ENCODE measurements around the gene ATXN1.
"Not testable (repeated sequence)": the region's sequence is repeated elsewhere in the genome, so short reads cannot be mapped to it uniquely, and the experiment has no call there.

The ATXN1 gene

DNA sequence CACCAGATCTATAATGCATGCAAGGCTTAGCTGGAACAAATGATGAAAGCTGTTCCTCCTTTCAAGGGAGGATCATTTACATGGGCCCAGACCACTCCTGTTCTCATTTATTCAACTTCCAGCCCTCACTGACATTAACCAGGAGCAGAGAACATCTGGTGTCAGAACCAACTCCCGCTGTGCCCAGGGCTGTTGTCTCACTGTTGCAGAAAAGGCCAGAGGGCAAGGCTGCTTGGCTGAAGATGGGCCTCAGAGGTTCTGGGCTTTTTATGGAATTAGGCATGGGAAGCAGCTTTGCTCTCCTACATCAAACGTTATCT, 358.7 kb downstream of the ATXN1 start:
- no peak for DNase-seq

GRCh38 chr6:16400248-16400760, 361.0 kb downstream of the ATXN1 start:
- DNase-seq: no peak

DNA sequence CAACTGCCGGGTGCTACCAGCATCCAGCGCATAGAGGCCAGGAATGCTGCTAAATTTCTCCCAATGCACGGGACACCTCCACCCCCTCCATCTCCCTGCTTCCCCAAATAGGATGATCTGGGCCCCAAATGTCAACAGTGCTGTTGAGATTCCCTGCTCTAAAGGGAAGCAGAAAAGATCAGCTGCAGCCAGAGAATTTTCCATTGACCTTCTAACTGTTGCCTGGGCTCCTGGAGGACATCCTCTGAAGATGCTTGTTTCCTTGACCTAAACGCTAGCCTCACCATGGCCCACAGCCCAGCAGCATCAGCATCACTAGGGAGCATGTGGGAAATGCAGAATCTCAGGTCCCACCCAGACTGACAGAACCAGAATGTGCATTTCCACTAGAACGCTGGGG, 361.6 kb downstream of the ATXN1 start:
- DNase-seq: no peak

GRCh38 chr6:16399158-16399557, 362.1 kb downstream of the ATXN1 start:
- no peak for DNase-seq

- no peak for DNase-seq
These were observed 362.7 kb downstream of the ATXN1 start for GRCh38 chr6:16398587-16398986.

DNA sequence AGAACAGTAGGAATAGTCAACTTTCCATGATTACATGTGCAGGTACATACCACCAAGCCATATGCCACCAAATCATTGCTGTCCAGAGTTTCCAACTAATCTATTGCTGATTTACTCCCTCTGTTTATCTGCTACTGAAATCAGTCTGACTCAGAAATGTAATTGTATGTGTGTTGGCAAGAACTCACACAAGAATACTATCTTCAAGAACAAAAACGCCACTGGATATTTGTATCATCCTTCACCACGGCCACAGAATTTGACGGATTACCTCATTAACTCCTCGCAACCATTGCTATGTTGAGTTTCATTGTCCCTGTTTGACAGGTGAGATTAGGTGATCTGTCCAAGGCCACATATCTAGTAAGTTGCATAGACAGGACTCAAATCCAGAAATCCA, 363.6 kb downstream of the ATXN1 start:
- no peak for DNase-seq

GRCh38 chr6:16396497-16397319, 364.6 kb downstream of the ATXN1 start:
- no peak for DNase-seq

- no peak for DNase-seq
These were observed 366.6 kb downstream of the ATXN1 start for GRCh38 chr6:16394632-16395031.

GRCh38 chr6:16393326-16393725, 367.9 kb downstream of the ATXN1 start:
- DNase-seq: no peak

- DNase-seq: no peak
These were observed 369.2 kb downstream of the ATXN1 start for GRCh38 chr6:16392010-16392409.

GRCh38 chr6:16391451-16391912, 369.8 kb downstream of the ATXN1 start:
- DNase-seq: no peak

- not testable (repeated sequence) for DNase-seq
These were observed 370.3 kb downstream of the ATXN1 start for GRCh38 chr6:16390909-16391450.

GRCh38 chr6:16389642-16390041, 371.6 kb downstream of the ATXN1 start:
- DNase-seq: no peak

- no peak for DNase-seq
These were observed 372.8 kb downstream of the ATXN1 start for GRCh38 chr6:16388488-16388887.

DNA sequence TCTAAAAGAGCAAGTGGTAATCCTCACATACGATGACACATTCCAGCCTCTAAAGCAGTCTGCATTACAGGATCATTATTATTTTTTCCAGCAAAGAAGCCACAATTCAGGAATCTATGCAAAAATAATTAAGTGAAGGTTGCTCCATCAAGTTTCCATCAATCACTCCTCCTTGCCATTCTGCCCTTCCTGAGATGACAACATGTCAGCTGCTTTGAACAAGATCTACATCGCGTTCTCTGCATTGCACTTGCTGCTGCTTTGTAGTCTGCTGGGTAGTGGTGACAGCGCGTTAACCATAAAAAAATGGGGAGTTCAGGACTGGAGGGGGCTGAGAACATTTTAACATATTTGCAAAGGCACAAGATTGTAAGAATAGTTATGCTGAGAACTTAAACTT, 375.2 kb downstream of the ATXN1 start:
- no peak for DNase-seq

DNA sequence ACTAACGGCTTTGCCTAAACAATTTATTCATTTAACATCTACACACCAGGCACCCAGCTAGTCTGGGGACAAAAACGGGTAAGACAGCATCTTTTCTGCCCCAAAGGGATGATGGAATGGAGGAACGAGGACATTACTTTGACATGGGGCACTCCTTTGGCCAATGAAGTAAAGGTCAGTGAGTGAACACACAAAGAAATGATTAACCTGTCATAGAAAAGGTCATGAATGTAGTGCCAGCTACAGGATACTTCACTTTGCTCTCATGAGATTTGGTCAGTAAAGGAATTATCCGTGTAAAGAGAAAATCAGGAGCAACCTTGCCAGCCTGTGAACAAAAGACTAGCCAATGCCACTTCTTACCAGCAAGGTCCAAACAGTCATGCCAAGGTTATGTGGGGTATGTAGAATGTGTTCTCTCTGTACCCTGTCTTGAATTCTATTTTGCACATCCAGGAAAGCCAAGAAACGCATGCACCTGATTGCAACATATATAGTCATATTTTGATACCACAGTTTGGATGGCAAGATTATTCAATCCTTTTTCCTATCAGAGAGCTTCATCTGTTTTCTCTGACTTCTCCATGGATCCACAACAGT, 377.6 kb downstream of the ATXN1 start:
- no peak for DNase-seq

GRCh38 chr6:16381968-16382367, 379.3 kb downstream of the ATXN1 start:
- not testable (repeated sequence) for DNase-seq

GRCh38 chr6:16380220-16380809, 380.9 kb downstream of the ATXN1 start:
- no peak for DNase-seq

- not testable (repeated sequence) for DNase-seq
These were observed 382.9 kb downstream of the ATXN1 start for GRCh38 chr6:16378360-16378759.

GRCh38 chr6:16377470-16377869, 383.8 kb downstream of the ATXN1 start:
- no peak for DNase-seq

DNA sequence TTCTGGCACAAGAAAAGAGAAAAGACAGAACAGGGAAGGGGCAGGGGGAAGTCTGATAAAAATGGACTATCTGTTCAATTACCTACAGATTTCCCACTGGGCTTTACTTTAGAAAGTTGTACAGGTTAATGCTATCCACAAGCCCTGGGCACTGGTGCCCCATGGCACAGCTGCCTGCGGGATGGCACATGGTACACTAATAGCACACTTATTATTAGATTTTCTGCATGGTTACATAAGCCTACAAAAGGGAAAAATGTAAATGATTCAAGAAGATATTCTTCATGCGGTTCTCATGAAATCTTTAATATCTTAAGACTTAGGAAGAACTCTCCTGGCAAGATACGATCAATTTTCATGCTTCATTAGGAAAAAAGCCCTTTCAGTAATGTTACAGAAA, 385.4 kb downstream of the ATXN1 start:
- DNase-seq: no peak

DNA sequence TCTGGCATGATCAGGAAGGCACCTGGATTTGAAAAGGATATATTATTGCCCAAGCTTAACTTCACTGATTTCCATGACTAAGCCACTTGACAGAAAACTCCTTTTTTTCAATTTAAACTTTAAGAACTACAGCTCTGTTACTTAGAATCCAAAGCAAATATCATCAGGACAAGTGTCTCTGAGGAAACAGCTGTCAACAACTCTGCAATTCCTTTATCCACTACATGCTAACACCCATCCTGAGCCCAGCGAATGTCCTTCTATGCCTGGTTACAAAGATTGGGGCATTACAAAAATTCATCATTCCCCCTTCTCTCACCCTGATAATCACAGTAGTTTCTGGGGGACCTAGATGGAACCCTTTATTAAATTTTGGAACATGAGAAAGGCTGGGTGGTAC, 386.1 kb downstream of the ATXN1 start:
- no peak for DNase-seq

DNA sequence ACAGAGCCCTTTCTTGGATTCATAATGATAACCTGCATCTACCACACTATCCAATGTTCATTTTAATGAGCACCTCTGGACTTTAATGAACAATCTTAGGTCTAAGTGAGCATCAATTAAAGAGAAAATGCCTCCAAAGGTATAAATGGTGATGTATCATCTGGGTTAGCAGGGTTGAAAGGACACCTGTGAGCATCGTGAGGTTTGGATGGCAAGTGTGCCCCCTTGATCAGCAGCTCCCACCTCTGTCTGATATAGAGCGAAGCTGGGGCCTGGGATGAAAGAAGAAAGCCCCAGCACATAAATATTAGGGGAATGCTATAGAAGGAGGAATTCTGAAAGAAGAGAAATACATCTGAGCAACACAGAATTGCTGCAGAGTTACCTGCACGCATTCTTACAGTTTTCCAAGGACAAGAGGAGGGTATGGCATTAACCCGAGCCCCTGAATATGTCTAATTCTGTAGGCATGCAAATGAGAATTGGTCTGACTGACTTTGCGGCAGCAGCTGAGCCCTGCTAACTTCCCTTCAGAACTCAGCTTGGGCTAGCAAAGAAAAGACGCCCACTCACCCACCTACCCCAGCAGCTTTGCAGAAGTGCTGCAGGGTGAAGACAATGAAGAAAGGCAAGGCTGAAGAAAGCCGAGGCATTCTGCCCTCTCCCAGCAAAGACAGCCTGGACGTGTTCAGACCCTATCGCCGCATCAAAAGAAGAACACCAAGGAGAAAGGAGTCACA, 386.6 kb downstream of the ATXN1 start:
- no peak for DNase-seq

Measured in CD4-positive, alpha-beta T cell treated with Interleukin-21 for 1 hour (primary cell).